Coronary artery (tissue), 2 donors: Measurements from ENCODE around the gene LILRA6.
"Not testable (repeated sequence)": the region's sequence is repeated elsewhere in the genome, so short reads cannot be mapped to it uniquely, and the experiment has no call there.

Source experiments
- DNase-seq: peaks from one replicate; pipeline ENCODE4 v3.0.0-alpha.2; 2017; ENCODE audit warnings: low spot score
- H3K27ac ChIP-seq, 2 donors: fragments of 200-600 bp; sonication (generic); one replicate each; pipeline ENCODE4 v1.5.1; 2016 to 2019
- H3K4me3 ChIP-seq: fragments of 200-600 bp; sonication (generic); 2 replicates; pipeline ENCODE4 v1.5.1; 2016; ENCODE audit warnings: mild to moderate bottlenecking, moderate library complexity
- TF ChIP-seq, protein P1 (sequence below): fragments of 200-600 bp; sonication (generic); IDR thresholded peaks from one replicate; pipeline ENCODE4 v1.5.1; 2019; ENCODE audit warnings: antibody characterized with exemption

The LILRA6 gene

DNA sequence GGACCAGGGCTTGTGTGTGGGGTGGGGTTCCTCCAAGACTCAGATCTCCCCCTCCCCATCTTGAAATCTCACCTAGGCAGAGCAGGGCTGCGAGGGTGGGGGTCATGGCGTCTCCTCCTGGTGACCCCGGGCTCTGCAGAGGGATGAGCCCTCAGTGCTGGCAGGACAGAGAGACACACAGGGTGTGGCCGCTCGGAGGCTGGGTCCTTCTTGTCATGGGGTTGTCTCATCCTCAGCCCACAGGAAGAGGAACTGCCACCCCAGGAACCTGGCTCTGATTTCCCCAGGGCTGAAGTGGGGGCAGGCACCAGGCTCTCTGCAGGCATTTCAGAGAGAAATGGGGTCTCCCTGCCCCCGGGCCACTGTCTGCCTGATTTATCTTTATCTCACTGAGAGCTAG, at the start of gene LILRA6:
Gene LILRA6 (minus strand): TSS at position 145 of the 400 bp plus-strand sequence.
- DNase-seq, H3K27ac ChIP-seq, H3K4me3 ChIP-seq: not testable (repeated sequence)

DNA sequence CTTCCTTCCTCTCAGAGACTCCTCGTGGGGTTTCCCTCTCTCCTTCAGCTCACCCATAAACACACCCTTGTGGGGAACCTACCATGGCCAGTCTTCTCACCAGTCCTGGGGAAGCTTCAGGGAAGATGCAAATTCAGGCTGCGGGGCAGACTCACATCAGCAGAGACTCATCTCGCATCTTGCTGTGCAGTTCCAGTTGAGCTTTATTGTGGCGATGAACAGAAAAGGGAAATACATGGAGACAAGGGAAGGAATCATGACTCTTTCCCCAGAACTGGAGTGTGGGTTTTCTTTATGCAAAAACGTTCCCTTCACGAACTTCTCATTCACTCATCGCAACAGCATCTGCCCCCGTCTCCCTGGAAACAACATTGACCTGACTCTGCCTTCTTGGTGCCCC, 46.6 kb upstream of the LILRA6 start:
- H3K27ac ChIP-seq, DNase-seq, H3K4me3 ChIP-seq: not testable (repeated sequence)

DNA sequence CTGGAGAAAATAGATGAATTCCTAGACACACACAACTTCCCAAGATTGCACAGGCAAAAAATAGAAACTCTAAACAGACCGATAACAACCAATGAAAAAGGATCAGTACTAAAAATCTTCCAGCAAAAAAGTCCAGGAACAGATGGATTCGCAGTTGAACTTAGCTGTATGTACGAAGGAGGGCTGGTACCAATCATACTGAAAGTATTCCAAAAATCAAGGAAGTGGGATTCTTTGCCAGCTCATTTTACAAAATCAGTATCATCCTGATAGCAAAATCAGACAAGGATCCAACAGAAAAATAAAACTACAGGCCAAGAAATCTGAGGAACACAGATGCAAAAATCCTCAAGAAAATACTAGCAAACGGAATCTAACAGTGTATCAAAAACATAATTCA, 44.9 kb upstream of the LILRA6 start:
- DNase-seq: no peak
- Histone ChIP-seq H3K4me3 (no peak overlapping the region), H3K27ac (no peak overlapping the region)
- TF ChIP-seq, protein P1, sequence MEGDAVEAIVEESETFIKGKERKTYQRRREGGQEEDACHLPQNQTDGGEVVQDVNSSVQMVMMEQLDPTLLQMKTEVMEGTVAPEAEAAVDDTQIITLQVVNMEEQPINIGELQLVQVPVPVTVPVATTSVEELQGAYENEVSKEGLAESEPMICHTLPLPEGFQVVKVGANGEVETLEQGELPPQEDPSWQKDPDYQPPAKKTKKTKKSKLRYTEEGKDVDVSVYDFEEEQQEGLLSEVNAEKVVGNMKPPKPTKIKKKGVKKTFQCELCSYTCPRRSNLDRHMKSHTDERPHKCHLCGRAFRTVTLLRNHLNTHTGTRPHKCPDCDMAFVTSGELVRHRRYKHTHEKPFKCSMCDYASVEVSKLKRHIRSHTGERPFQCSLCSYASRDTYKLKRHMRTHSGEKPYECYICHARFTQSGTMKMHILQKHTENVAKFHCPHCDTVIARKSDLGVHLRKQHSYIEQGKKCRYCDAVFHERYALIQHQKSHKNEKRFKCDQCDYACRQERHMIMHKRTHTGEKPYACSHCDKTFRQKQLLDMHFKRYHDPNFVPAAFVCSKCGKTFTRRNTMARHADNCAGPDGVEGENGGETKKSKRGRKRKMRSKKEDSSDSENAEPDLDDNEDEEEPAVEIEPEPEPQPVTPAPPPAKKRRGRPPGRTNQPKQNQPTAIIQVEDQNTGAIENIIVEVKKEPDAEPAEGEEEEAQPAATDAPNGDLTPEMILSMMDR: no peak

DNA sequence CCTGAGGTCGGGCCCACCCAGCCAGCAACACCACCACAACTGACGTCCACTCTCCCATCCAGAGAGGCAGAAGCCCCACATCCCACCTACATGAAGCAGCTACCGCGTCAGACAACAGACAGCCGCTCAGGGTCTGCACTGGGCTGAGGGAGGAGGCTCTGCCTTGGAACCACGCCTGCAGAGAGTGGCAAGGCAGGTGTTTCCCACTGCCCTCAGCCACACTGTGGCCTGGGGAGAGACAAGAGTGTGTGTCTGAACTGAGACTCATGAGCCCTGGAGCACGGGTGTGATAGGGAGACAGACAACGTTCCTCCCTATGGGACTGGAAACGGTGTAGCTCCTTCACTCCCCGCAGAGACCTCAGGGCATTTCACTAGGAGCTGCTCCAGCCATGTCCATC, 43.7 kb upstream of the LILRA6 start:
- not testable (repeated sequence) for H3K4me3 ChIP-seq, H3K27ac ChIP-seq, DNase-seq

DNA sequence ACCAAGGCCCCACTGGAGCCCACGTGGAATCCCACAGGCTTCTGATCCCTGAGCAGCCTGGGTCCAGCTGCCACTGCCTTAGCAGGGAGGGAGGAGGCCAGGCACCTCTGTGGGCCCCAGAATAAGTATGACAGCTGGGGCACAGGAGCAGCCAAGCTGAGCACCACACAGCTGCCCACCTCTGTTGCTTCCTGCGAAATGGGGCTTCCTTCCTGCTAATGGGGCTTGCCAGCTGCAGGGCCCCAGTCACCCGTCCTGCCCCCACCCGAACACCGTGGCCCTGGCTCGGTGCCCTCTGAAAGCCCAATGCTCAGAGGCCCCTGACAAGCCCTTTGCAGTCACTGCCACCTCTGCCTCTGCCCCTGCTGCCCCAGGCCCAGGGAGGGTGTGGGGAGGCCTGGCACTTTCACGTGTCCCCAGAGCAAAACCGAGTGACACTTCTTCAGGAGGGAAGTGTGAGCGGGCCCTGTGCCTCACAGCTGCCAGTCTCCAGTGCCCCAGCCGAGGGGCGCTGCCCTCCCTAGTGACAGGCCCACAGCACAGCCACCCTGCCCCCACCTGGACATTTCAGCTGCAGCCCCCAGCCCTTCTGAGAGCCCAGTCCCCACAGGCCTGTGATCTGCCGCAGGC, 43.0 kb upstream of the LILRA6 start:
- not testable (repeated sequence) for H3K4me3 ChIP-seq, H3K27ac ChIP-seq, DNase-seq

DNA sequence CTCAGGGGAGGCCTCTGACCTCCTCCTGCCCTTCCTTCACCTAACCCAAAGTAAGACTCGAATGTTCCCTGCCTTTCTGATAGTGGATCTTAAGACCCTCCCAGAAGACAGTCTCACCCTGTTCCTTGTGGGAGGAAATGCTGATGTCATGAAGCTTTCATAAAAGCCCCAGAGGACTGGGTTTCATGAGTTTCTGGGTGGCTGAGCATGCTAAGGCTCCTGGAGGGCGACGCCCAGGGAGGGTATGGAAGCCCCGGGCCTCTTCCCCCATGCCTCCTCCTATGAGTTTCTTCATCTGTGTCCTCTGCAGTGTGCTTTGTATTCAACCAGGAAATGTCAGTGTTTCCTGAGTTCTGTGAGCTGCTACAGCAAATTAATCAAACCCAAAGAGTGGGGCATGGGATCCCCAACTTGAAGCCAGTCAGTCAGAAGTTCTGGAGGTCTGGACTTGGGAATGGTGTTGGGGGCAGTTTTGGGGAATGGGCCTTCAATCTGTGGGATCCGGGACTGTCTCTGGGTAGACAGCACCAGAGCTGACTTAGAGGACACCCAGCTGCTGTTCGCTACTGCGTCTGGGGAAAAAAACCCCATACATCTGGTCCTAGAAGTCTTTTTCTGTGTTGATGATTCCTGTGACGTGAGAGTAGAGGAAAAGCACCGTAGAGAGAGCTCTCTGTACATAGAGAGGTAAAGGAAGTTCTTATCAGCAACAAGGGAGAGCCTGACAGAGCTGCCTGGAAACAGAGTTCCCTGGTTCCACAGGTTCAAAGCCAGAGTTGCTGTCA, 40.3 kb upstream of the LILRA6 start:
- TF ChIP-seq, protein P1: no peak
- DNase-seq: no peak
- Histone ChIP-seq H3K27ac (no peak overlapping the region), H3K4me3 (no peak overlapping the region)

DNA sequence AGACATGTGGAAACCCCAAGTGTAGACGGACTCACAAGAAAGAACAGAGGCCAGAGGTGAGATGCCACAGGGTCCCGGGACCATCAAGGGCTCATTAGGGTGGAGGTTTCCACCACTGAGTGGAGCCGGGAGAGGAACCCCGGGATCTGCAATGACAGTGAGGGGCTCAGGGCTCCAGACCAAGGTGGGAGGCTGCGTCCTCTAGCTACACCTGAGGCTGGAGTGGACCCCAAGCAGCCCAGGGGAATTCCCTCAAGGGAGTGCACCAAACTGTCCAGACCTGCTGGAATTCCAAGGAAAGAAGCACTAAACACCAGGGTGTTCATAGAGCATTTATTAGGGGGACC, 39.1 kb upstream of the LILRA6 start:
- H3K4me3 ChIP-seq, DNase-seq: not testable (repeated sequence)

DNA sequence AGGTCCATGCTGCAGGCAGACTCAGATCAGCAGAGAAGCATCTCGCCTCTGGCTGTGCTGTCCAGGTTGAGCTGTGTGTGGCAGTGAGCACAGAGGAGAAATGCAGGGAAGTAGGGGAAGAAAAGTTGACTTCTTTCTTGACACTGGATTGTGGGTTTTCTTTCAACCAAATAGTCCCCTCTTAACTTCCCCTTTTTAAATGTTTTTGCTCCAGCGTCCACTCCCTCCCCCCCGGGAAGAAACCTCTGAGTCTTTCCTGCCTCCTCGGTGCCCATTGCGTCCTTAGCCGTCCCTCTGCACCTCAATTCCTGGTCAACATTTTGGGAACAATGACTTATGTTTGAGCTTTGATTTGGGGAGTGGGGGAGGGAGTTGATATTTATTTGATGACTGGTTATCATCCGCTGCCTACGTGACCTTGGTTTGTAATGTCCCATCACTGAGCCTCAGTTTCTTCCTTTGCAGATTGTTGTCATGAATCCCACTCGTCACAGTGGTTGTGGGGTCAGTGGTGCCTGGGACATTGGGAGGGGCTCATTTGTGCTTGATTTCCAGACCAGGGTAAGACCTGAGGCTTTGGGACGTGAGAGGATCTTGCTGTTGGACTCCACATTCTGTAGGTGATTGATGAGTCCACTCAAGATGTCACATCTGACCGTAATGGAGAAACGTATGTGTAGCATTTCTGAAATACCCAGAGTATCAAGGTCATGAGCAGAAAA, 38.6 kb upstream of the LILRA6 start, which contains the start of gene LILRB2:
Gene LILRB2 (minus strand): TSS at position 104 of the 722 bp plus-strand sequence. CDS start 614 bp downstream, outside the sequence.
- H3K27ac ChIP-seq: peak within 1 kb of the TSS in 1 of 2 donors; percentile 69
- TF ChIP-seq, protein P1: no peak
- no peak for DNase-seq
- H3K4me3 ChIP-seq: peak within 1 kb of the TSS; percentile 44

More for the DNA sequence above, 39.1 kb upstream of the LILRA6 start:
- not testable (repeated sequence) for H3K27ac ChIP-seq

DNA sequence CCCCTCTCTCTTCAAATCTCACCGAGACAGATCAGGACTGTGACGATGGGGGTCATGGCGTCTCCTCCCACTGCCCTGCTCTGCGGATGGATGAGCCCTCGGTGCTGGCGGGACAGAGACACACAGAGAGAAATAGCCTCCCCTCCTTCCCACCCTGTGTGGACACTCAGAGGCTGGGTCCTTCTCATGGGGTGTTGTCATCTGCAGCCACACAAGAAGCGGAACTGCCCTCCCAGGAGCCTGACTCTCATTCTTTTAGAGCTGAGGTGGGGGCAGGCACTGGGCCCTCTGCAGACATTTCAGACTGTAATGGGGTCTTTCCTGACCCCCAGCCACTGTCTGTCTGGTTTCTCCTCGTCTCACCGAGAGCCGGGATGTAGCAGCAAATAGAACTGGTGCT, 37.9 kb upstream of the LILRA6 start:
- Histone ChIP-seq H3K4me3 (peak overlapping the region; percentile 44), H3K27ac (peak overlapping the region in 1 of 2 donors; percentile 69)
- DNase-seq: not testable (repeated sequence)

DNA sequence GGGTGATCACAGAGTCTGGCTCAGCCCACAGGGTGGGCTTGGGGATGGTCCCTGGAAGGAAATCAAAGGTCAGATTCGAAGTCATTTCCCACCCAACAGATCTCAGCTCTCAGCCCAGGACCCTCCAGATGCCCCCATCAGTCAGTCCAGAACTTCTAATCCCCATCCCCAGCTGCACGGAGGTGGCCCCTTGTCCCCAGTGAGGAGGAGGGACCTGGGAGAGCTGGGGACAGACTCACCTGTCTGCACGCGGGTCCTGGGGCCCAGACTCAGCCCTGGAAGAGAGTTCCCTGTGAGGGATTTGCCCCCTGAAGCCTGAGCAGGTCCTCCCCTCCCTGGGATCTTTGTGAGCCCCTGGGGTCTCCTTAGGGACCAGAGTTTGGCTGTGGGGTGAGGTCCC, 37.4 kb upstream of the LILRA6 start:
- not testable (repeated sequence) for DNase-seq
- Histone ChIP-seq H3K27ac (peak overlapping the region in 1 of 2 donors; percentile 69), H3K4me3 (peak overlapping the region; percentile 44)
